ENCODE data around the gene PTPRQ.

Gene PTPRQ

DNA sequence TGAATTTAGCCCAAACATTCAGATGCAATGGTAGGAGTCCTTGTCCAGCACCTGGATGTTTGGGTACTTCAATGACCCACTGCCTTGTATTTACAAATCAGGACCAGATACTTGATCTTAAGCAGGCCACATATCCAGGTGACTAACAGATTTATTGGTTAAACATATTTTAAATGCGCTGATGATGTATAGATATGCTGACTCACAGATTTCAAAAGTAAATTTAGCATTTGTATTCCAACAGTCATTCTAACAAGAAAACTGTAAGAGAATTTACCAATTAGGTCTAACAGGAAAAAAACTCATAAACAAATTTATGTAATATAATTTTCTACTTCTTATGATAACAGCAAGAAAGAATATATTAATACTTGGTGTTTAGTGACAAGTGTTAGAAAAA is 234.0 kb downstream of the PTPRQ start:
- H3K4me3 ChIP-seq (replicated peaks; ENCODE audit: low read depth, low read length): no peak overlapping the region
- no peak for TF ChIP-seq CTCF (IDR thresholded peaks at IDR 0.05; ENCODE audit: low read depth, low read length, missing control alignments)
- DNase-seq (ENCODE audit: extremely low read depth, low read depth): no peak

DNA sequence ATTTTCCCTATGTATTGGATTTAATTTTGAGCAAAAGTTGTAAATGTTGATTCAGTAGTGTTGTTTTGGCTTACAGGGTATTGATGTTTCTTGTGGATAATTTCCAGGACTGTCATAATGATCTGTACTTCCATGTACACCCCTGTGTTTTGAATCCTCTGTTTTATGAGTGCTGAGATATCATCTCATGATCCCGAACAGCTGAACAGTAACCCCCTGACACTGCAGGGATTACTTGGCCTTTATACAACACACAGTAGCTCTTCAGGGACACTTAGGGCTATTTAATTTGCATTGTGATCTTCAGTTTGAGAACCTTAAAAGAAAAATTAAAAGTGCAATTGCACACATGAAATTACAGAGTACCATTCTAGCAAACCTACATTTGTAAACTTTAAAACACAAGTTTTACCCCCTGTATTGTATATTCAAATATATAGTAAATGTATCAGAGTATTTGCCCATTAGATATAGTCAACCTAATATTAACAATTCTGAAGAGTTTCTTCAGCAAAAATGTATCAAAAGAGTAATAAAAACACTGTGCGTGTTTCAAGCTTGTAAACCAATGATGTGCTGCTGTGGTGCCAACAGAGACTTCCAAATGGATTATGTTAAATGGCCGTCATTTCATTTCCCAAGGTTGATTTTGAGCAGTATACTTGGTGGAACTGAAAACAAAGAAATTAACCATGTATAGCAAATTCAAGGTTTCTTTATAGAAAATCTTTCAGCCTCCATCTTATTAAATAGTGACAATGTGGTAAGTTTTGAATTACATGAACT is 235.5 kb downstream of the PTPRQ start:
- DNase-seq (ENCODE audit: extremely low read depth, low read depth): no peak
- no peak for TF ChIP-seq CTCF (IDR thresholded peaks at IDR 0.05; ENCODE audit: low read depth, low read length, missing control alignments)
- H3K4me3 ChIP-seq (replicated peaks; ENCODE audit: low read depth, low read length): no peak overlapping the region

GRCh38 chr12:80681287-80681686 is 237.3 kb downstream of the PTPRQ start:
- H3K4me3 ChIP-seq (replicated peaks; ENCODE audit: low read depth, low read length): no peak overlapping the region
- DNase-seq (ENCODE audit: extremely low read depth, low read depth): peak; percentile 19
- TF ChIP-seq CTCF (IDR thresholded peaks at IDR 0.05; ENCODE audit: low read depth, low read length, missing control alignments): no peak

GRCh38 chr12:80681786-80682185 is 237.8 kb downstream of the PTPRQ start:
- DNase-seq (ENCODE audit: extremely low read depth, low read depth): no peak
- no peak for TF ChIP-seq CTCF (IDR thresholded peaks at IDR 0.05; ENCODE audit: low read depth, low read length, missing control alignments)
- H3K4me3 ChIP-seq (replicated peaks; ENCODE audit: low read depth, low read length): no peak overlapping the region

DNA sequence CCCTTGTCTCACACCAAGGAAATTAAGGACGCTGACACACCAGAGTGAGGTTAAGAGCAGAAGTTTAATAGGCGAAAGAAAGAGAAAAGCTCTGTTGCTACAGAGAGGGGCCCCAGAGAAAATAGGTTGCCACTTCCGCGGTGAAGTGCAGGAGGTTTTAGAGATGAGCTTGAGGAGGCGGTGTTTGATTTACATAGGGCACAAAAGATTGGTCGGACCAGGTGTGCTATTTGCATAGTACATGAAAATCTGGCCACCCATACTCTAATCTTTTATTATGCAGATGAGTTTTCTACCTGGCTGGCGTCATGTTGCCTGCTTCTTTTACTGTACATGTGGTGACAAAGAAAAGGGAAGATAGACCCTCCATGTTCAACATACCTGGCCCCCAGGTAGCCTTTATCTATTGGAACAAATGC is 240.1 kb downstream of the PTPRQ start:
- no peak for TF ChIP-seq CTCF (IDR thresholded peaks at IDR 0.05; ENCODE audit: low read depth, low read length, missing control alignments)
- DNase-seq (ENCODE audit: extremely low read depth, low read depth): no peak
- H3K4me3 ChIP-seq (replicated peaks; ENCODE audit: low read depth, low read length): no peak overlapping the region

GRCh38 chr12:80690090-80690489 is 246.1 kb downstream of the PTPRQ start:
- DNase-seq (ENCODE audit: extremely low read depth, low read depth): no peak
- no peak for TF ChIP-seq CTCF (IDR thresholded peaks at IDR 0.05; ENCODE audit: low read depth, low read length, missing control alignments)
- H3K4me3 ChIP-seq (replicated peaks; ENCODE audit: low read depth, low read length): no peak overlapping the region

- no peak for TF ChIP-seq CTCF (IDR thresholded peaks at IDR 0.05; ENCODE audit: low read depth, low read length, missing control alignments)
- H3K4me3 ChIP-seq (replicated peaks; ENCODE audit: low read depth, low read length): no peak overlapping the region
- DNase-seq (ENCODE audit: extremely low read depth, low read depth): no peak
Observed at GRCh38 chr12:80690513-80690912, 246.5 kb downstream of the PTPRQ start.
